Measurements from ENCODE around the gene CDKL1. TPM values are rescaled to one million over a fixed set of nuclear protein-coding genes. Genes with fewer than 3 reads are reported as not detected.
A peak's percentile ranks its signal among the peaks of the same experiment; 100 is the strongest.

Gene CDKL1
- total RNA-seq, 1 donor from 2014 or later: 5.4 TPM

DNA sequence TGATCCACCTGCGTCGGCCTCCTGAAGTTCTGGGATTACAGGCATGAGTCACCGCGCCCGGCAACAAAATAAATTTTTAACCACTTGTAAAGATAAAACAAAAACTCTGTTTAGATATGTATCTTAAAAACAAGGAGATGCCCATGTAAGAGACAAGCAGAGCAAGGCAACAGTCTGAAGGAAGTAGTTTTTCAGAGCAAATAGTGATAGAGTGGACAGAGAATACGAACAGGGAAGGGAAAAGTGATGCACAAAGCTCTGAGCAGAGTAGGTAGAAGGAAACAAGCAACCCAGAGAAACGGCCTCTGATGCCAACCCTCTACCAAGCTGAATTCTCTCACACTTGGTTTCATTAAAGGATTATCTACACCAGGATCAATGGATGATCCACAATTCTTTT is 24.8 kb upstream of the CDKL1 start:
- Mint-ChIP-seq H3K4me1 (ENCODE audit: low read depth, unreplicated experiment) (peaks cover 8% of the 10 kb centered on the region), H3K9me3 (ENCODE audit: unreplicated experiment) (no peaks in the 10 kb centered on the region), H3K27me3 (ENCODE audit: low read depth, unreplicated experiment) (no peaks in the 10 kb centered on the region), H3K4me3 (ENCODE audit: unreplicated experiment) (no peak overlapping the region), H3K36me3 (ENCODE audit: low read depth, unreplicated experiment) (peaks cover 17% of the 10 kb centered on the region), H3K27ac (ENCODE audit: unreplicated experiment) (no peak overlapping the region)
- Histone ChIP-seq H3K27ac (ENCODE audit: low read depth, low read length) (no peak overlapping the region), H4K20me1 (ENCODE audit: insufficient read depth, low read length) (no peaks in the 10 kb centered on the region), H3K4me3 (ENCODE audit: insufficient read depth, low read depth, low read length) (no peak overlapping the region), H3K36me3 (ENCODE audit: insufficient read depth, low read length) (peaks cover 37% of the 10 kb centered on the region), H3K79me2 (ENCODE audit: insufficient read depth, low read length) (no peaks in the 10 kb centered on the region), H3K9me3 (ENCODE audit: insufficient read depth, low read depth, low read length) (no peaks in the 10 kb centered on the region), H2AFZ (ENCODE audit: low read depth, low read length) (no peak overlapping the region), H3K27me3 (ENCODE audit: insufficient read depth, low read length) (no peaks in the 10 kb centered on the region), H3K4me1 (ENCODE audit: insufficient read depth, low read length) (peaks cover 4% of the 10 kb centered on the region), H3K9ac (ENCODE audit: low read length) (no peak overlapping the region), H3K4me2 (ENCODE audit: low read length) (no peak overlapping the region)
- FAIRE-seq: no peak
- DNase-seq (ENCODE audit: low read depth): no peak
- TF ChIP-seq, protein P1, sequence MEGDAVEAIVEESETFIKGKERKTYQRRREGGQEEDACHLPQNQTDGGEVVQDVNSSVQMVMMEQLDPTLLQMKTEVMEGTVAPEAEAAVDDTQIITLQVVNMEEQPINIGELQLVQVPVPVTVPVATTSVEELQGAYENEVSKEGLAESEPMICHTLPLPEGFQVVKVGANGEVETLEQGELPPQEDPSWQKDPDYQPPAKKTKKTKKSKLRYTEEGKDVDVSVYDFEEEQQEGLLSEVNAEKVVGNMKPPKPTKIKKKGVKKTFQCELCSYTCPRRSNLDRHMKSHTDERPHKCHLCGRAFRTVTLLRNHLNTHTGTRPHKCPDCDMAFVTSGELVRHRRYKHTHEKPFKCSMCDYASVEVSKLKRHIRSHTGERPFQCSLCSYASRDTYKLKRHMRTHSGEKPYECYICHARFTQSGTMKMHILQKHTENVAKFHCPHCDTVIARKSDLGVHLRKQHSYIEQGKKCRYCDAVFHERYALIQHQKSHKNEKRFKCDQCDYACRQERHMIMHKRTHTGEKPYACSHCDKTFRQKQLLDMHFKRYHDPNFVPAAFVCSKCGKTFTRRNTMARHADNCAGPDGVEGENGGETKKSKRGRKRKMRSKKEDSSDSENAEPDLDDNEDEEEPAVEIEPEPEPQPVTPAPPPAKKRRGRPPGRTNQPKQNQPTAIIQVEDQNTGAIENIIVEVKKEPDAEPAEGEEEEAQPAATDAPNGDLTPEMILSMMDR (IDR thresholded peaks at IDR 0.05; ENCODE audit: insufficient read depth, low read depth, low read length): no peak
- no peak for TF ChIP-seq EZH2 (IDR thresholded peaks at IDR 0.05; ENCODE audit: insufficient read depth, low read length)

DNA sequence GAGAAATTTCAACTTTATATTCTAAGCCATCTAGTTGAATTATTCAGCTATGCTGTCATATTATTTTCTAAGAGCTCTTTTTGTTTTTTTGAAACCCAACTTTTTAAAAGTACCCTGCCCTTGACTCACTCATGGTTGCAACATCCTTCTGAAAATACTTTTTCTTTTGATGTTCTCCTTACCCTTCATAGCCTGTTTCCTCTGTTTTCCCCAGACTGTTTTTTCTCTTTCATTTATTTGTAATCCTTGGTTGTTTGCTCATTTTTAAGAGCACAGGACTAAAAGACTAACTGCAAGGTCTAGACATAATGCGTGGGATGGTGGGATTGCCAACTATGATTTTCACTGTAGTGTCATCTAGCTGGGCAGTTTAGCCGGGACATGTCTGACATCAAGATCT is 21.2 kb upstream of the CDKL1 start:
- H3K36me3 ChIP-seq (ENCODE audit: insufficient read depth, low read length): peaks cover 25% of the 10 kb centered on the region
- no peak overlapping the region for H3K4me2 ChIP-seq (ENCODE audit: low read length)
- Mint-ChIP-seq H3K27me3 (ENCODE audit: low read depth, unreplicated experiment) (no peaks in the 10 kb centered on the region), H3K4me1 (ENCODE audit: low read depth, unreplicated experiment) (peaks cover 5% of the 10 kb centered on the region), H3K4me3 (ENCODE audit: unreplicated experiment) (no peak overlapping the region), H3K9me3 (ENCODE audit: unreplicated experiment) (no peaks in the 10 kb centered on the region), H3K36me3 (ENCODE audit: low read depth, unreplicated experiment) (peaks cover 30% of the 10 kb centered on the region), H3K27ac (ENCODE audit: unreplicated experiment) (peak overlapping the region; percentile 2)
- no peaks in the 10 kb centered on the region for H3K9me3 ChIP-seq (ENCODE audit: insufficient read depth, low read depth, low read length)
- no peaks in the 10 kb centered on the region for H3K79me2 ChIP-seq (ENCODE audit: insufficient read depth, low read length)
- H2AFZ ChIP-seq (ENCODE audit: low read depth, low read length): no peak overlapping the region
- H3K27ac ChIP-seq (ENCODE audit: low read depth, low read length): no peak overlapping the region
- FAIRE-seq (no peak), DNase-seq (ENCODE audit: low read depth) (no peak)
- H4K20me1 ChIP-seq (ENCODE audit: insufficient read depth, low read length): no peaks in the 10 kb centered on the region
- H3K9ac ChIP-seq (ENCODE audit: low read length): no peak overlapping the region
- no peaks in the 10 kb centered on the region for H3K4me1 ChIP-seq (ENCODE audit: insufficient read depth, low read length)
- H3K27me3 ChIP-seq (ENCODE audit: insufficient read depth, low read length): no peaks in the 10 kb centered on the region
- TF ChIP-seq EZH2 (IDR thresholded peaks at IDR 0.05; ENCODE audit: insufficient read depth, low read length): no peak
- TF ChIP-seq, protein P1 (IDR thresholded peaks at IDR 0.05; ENCODE audit: insufficient read depth, low read depth, low read length): no peak
- H3K4me3 ChIP-seq (ENCODE audit: insufficient read depth, low read depth, low read length): no peak overlapping the region

DNA sequence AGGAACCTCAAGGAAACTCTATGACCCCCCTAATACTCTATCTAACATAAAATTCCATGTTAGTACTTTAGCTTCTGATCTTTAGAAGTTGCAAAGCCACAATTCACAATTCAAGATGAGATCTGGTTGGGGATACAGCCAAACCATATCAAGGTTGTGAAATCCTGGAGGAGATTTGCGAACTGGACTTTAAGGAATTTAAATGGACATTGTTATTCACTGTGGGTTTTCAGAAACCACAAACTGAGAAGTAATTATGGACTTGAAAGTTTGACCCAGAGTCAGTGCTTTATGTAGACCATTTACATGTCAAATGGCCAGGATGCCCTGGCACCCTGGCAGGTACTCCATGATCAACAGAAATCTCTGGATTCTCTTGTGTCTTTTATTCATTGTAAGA is 14.2 kb upstream of the CDKL1 start:
- no peak overlapping the region for H3K4me3 ChIP-seq (ENCODE audit: insufficient read depth, low read depth, low read length)
- H3K36me3 Mint-ChIP-seq (ENCODE audit: low read depth, unreplicated experiment): peaks cover 12% of the 10 kb centered on the region
- H3K4me3 Mint-ChIP-seq (ENCODE audit: unreplicated experiment): no peak overlapping the region
- TF ChIP-seq, protein P1 (IDR thresholded peaks at IDR 0.05; ENCODE audit: insufficient read depth, low read depth, low read length): no peak
- no peak for TF ChIP-seq EZH2 (IDR thresholded peaks at IDR 0.05; ENCODE audit: insufficient read depth, low read length)
- DNase-seq (ENCODE audit: low read depth): peak; percentile 89
- H3K4me1 ChIP-seq (ENCODE audit: insufficient read depth, low read length): no peaks in the 10 kb centered on the region
- no peaks in the 10 kb centered on the region for H3K36me3 ChIP-seq (ENCODE audit: insufficient read depth, low read length)
- no peaks in the 10 kb centered on the region for H3K9me3 ChIP-seq (ENCODE audit: insufficient read depth, low read depth, low read length)
- H4K20me1 ChIP-seq (ENCODE audit: insufficient read depth, low read length): no peaks in the 10 kb centered on the region
- peaks cover 9% of the 10 kb centered on the region for H3K4me1 Mint-ChIP-seq (ENCODE audit: low read depth, unreplicated experiment)
- H3K4me2 ChIP-seq (ENCODE audit: low read length): no peak overlapping the region
- no peak overlapping the region for H3K27ac Mint-ChIP-seq (ENCODE audit: unreplicated experiment)
- FAIRE-seq: peak; percentile 45
- no peaks in the 10 kb centered on the region for H3K79me2 ChIP-seq (ENCODE audit: insufficient read depth, low read length)
- no peak overlapping the region for H3K9ac ChIP-seq (ENCODE audit: low read length)
- no peaks in the 10 kb centered on the region for H3K27me3 ChIP-seq (ENCODE audit: insufficient read depth, low read length)
- no peaks in the 10 kb centered on the region for H3K9me3 Mint-ChIP-seq (ENCODE audit: unreplicated experiment)
- no peak overlapping the region for H2AFZ ChIP-seq (ENCODE audit: low read depth, low read length)
- no peaks in the 10 kb centered on the region for H3K27me3 Mint-ChIP-seq (ENCODE audit: low read depth, unreplicated experiment)
- no peak overlapping the region for H3K27ac ChIP-seq (ENCODE audit: low read depth, low read length)

Measured in astrocyte (in vitro differentiated cells and primary cell).